Stimulated activated CD8-positive, alpha-beta memory T cell treated with anti-CD3 and anti-CD28 coated beads, Interleukin-7, amount 100 ng/mL, for 1 hour (primary cell): ENCODE results near the gene SMARCE1.

ENCODE experiments used
- DNase-seq, 2 donors: peaks; one replicate each; pipeline ENCODE4 v3.0.0-alpha.2; 2020; ENCODE audit warnings: low read depth in 2 of 2

SMARCE1 gene

GRCh38 chr17:40645943-40646342 lies 1.7 kb downstream of the SMARCE1 start:
- no peak for DNase-seq

GRCh38 chr17:40645291-40645690 lies 2.3 kb downstream of the SMARCE1 start:
- no peak for DNase-seq

- no peak for DNase-seq
Measured at GRCh38 chr17:40637931-40638330, 9.7 kb downstream of the SMARCE1 start.

- no peak for DNase-seq
Measured at GRCh38 chr17:40633871-40634270, 13.7 kb downstream of the SMARCE1 start.

GRCh38 chr17:40632216-40632615 lies 15.4 kb downstream of the SMARCE1 start:
- DNase-seq: no peak

- DNase-seq: no peak
Measured at GRCh38 chr17:40629842-40630241, 17.8 kb downstream of the SMARCE1 start.

- DNase-seq: no peak
Measured at GRCh38 chr17:40625311-40625710, 22.3 kb downstream of the SMARCE1 start.

- DNase-seq: no peak
Measured at GRCh38 chr17:40623419-40624210, 24.0 kb downstream of the SMARCE1 start.

- DNase-seq: no peak
Measured at GRCh38 chr17:40622509-40622928, 25.1 kb downstream of the SMARCE1 start.

GRCh38 chr17:40621578-40621977 lies 26.0 kb downstream of the SMARCE1 start:
- DNase-seq: no peak

- DNase-seq: no peak
Measured at GRCh38 chr17:40621019-40621418, 26.6 kb downstream of the SMARCE1 start.

- DNase-seq: no peak
Measured at GRCh38 chr17:40618754-40619625, 28.6 kb downstream of the SMARCE1 start.

GRCh38 chr17:40617678-40618240 lies 29.9 kb downstream of the SMARCE1 start:
- DNase-seq: no peak

- no peak for DNase-seq
Measured at GRCh38 chr17:40616592-40616991, 31.0 kb downstream of the SMARCE1 start.

- no peak for DNase-seq
Measured at GRCh38 chr17:40615841-40616476, 31.7 kb downstream of the SMARCE1 start.

- no peak for DNase-seq
Measured at GRCh38 chr17:40615068-40615840, 32.4 kb downstream of the SMARCE1 start.

GRCh38 chr17:40614431-40615067 lies 33.1 kb downstream of the SMARCE1 start:
- no peak for DNase-seq

GRCh38 chr17:40613467-40614154 lies 34.0 kb downstream of the SMARCE1 start:
- no peak for DNase-seq

GRCh38 chr17:40612599-40613244 lies 34.9 kb downstream of the SMARCE1 start:
- DNase-seq: peak in 1 of 2 donors; percentile 29
